NCI-H82 treated with DMSO at 0.1 percent for 48 hours (cell line): Measurements from ENCODE around the gene CFAP100.

Experiments used
- DNase-seq: peaks from one replicate; lab custom pipeline; 2025; ENCODE audit not compliant: unreplicated experiment; lab: John Stamatoyannopoulos, UW

The CFAP100 gene

GRCh38 chr3:126399351-126399735 is 4.6 kb downstream of the CFAP100 start:
- no peak for DNase-seq

DNA sequence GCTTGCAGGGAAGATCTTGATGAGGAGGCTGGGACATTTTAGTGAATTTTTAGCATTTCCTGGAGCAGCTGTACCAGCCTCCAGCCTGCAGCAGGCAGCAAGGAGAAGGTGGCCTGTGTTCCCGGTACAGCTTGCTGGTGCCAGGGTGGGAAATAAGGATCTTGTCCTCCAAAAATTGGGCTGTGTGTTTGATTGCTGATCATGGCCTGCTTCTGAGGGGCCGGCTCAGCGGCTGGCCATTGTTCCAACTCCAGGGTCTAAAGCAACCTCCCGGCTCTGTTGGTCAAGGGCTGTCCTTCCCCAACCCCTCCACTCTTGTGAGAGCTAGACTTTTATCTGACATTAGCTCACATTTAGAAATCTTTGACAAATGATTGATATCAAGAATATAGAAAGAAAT is 5.0 kb downstream of the CFAP100 start:
- no peak for DNase-seq

DNA sequence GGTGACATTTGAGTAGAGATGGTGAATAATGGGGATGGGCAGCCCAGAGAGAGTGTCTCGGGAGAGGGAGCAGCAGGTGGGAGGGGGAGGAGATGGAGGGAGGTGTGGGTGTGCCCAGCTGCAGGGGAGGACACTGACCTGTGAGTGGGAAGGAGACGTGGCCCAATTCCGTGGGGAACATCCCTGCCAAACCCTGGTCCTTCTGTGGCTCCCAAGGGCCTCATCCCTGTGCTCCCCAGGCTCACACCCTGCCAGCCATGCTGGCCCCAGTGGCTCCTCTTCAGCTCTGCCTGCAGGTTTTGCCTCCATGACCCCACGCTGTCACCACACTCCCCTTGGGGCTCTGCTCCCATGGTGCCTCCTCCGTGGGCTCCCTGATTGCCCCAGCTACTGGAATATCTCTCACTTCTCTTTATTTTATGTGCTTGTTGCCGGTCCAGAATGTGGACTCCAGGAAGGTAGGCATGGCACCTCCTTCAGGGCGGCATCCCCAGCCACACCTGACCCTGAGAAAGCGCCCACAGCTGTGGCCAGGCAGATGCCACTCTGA is 7.0 kb downstream of the CFAP100 start:
- no peak for DNase-seq

DNA sequence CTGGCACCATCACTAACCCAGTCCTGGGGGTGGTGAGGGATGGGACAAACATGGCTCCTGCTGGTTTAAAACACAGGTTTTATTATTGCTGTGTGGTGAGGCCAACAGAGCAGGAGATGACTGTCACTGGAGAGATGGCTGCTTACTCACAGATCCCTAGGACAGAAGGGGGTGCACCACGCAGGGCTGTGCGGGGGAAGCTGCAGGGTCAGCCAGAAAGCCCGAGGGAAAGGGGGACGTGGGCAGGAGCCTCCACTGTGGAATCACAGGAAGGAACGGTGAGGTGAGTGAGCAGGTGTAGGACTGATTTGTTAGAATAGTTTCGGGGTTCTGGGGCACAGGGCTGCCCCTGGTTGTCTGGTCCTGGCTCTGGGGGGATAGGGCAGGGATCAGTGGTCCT is 7.5 kb downstream of the CFAP100 start:
- no peak for DNase-seq

DNA sequence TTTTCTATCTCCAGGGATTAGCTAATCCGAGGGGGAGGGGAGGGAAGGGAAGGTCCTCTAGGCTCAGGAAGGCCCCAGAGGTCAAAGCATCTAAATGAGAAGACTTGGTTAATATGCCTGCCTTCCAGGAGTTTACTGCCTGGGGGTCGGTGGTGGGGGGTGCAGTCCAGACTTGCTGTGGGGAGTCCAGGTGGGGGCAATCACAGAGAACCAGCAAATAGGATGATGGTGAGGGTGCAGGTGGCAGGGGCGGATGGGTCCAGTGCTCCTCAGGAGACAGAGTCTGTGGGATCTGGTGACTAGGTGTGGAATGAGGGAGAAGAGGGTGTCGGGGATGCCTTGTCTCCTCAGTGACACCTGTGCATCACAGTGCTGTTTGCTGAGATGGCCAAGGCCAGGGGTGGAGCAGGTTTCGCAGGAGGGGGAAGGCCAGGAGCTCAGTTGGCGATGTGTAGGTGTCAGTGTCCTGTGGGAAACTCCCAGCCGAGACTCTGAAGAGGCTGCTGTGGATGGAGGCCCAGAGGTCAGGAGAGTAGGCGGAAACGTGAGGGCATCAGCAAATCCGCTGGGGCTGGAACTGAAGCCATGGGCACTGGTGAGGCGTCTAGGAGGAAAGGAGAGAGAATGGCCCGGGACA is 8.1 kb downstream of the CFAP100 start:
- no peak for DNase-seq

DNA sequence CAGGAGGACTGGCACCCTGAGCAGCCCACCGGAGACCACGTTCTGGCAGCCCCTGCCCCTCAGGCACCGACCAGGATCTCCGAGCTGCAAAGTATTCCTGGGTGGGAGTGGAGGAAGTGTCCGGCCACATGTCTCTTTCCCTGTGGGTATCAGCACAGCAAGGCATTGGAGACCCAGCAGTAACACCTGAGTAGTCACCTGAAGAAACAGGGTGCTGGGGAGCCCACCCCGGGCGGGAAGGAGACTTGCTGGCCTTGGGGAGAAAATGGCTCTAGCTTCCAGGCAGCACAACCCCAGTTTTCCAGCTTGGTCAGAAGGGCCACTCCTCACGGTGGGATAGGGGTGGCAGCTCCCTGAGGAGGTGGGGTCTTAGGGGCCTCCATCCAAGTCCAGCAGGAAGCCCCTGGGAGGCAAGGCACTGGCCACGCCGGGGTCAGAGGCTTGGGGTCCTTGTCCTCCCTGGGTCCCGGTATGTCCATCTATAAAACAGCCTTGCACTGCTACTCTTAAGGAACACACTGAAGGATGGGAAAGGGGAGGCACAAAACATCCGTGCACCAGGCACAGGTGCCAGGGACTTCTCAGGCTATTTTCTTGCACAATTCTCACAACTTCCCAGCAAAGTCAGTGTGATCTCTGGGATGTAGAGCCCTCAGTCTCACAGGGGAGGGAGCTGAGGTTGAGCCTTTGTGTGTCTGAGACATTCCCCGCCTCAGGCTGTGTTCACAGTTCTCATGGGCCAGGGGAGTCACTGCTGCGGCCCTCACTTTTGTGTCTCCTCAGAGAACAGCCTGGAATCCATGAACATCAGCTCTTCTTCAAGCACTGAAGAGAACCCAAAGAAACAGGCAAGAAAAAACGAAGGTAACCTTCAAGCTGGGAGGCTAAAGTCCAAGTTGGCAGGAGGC is 11.9 kb downstream of the CFAP100 start:
- DNase-seq: no peak

GRCh38 chr3:126407412-126408044 is 12.8 kb downstream of the CFAP100 start:
- no peak for DNase-seq

DNA sequence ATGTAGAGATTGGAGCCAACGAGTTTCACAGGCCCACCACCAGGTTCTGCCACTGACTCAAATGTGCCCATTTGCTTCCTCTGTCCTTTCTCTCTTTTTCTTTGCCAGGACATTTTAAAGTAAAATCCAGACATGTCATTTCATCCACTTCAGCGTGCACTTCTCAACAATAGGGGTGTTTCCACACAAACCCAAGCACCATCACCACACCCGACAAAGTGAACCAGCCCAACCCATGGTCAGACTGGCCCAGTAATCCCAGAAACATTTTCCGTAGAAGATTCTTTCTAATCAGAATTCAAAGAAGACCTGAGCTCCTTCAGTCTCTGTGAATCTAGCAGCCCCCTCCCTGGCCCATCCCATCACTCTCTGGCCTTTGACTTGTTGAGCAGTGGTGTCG is 13.4 kb downstream of the CFAP100 start:
- DNase-seq: no peak

GRCh38 chr3:126412841-126413692 is 18.4 kb downstream of the CFAP100 start:
- no peak for DNase-seq

- DNase-seq: no peak
Observed at GRCh38 chr3:126413693-126414080, 19.0 kb downstream of the CFAP100 start.

- no peak for DNase-seq
Observed at GRCh38 chr3:126414406-126414805, 19.7 kb downstream of the CFAP100 start.

- DNase-seq: no peak
Observed at GRCh38 chr3:126414961-126415660, 20.4 kb downstream of the CFAP100 start.

GRCh38 chr3:126415661-126416591 is 21.2 kb downstream of the CFAP100 start:
- no peak for DNase-seq

GRCh38 chr3:126416943-126417342 is 22.2 kb downstream of the CFAP100 start:
- DNase-seq: no peak

GRCh38 chr3:126417515-126417914 is 22.8 kb downstream of the CFAP100 start:
- no peak for DNase-seq

DNA sequence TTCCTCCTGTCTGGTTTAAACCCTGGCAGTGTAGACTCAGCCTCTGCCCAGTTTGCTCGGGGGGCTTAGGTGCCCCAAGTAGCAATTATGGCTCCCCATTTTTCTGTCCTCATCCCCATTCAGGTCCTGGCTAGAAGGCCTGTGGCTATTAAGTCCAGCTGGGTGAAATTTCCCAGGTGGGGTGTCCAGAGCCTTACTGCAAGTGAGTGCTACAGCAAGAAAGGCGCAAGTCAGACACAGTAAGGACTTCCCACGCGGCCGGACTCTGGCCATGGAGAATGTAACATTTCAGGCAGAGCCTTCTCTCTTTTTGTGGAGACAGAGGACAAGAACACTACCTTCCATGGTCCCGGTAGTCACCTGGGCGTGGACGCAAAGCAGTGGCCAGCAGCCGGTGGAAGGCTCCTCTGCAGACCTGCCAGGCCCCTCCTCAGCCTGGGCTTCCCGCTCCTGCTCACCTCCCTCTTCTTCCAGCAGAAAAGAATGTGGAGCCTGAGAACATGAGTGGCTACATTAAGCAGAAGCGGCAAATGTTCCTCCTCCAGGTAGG is 23.3 kb downstream of the CFAP100 start:
- DNase-seq: no peak

DNA sequence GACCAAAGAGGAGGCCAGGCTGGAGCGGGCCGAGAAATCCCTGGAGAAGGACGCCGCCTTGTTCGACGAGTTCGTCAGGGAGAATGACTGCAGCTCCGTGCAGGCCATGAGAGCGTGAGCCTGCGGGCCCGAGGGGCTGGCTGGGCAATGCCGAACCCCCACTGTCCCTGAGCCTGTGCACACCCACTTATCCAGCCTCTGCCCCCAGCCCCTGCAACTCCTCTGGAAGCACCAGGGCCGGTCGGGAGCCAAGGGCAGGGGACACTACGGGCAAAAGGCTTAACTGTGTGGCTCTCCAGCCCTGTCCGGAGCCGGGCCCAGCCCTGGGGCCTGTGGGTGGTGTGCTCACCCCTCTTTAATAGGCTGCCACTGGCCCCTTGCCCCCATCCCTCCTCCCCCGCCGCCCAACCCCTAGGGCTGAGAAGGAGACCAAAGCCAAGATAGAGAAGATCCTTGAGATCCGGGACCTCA is 24.0 kb downstream of the CFAP100 start:
- DNase-seq: no peak

DNA sequence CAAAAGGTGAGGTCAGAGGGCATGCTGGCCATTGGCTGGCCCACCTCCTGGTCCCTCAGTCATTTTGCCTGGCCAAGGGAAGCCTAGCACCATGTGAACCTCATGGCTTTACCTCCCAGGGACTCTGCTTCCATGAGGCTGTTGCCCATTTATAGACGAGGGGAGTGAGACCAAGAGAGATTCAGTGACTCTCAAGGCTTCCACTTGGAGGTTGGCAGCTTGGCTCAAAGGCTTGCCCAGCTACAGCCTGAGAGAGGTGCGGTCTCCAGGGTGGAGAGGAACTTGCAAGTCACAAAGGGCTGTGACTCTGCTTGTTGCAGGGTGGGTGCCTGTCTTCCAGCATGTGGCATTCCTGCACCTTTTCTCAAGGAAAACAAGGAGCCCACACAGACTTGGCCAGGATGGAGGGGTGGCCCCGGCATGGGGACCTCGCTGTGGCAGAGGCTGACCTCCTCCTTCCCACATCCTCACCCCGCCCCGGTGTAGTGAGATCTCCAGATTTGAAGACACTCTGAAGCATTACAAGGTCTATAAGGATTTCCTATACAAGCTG is 24.5 kb downstream of the CFAP100 start:
- DNase-seq: no peak
